HepG2 (cell line): Measurements from ENCODE around the gene THRA. TPM values are rescaled to one million over a fixed set of nuclear protein-coding genes. Genes with fewer than 3 reads are reported as not detected.

ENCODE experiments used
- ATF6 ChIP-seq: sonication (generic); formaldehyde crosslinking; conservative IDR thresholded peaks from 2 replicates; pipeline ENCODE4 v1.4.0; 2020; ENCODE audit warnings: missing genetic modification reagents
- BRF2 ChIP-seq: sonication (generic); formaldehyde crosslinking; IDR thresholded peaks from 2 replicates; pipeline ENCODE4 v1.8.1; 2022; ENCODE audit warnings: mild to moderate bottlenecking, missing genetic modification reagents
- FOXM1 ChIP-seq: sonication (generic); formaldehyde crosslinking; IDR thresholded peaks from 2 replicates; pipeline ENCODE4 v1.5.0; 2020; ENCODE audit warnings: missing genetic modification reagents
- KDM5B ChIP-seq: sonication (generic); formaldehyde crosslinking; IDR thresholded peaks from 2 replicates; pipeline ENCODE4 v1.4.0; 2020; ENCODE audit warnings: missing genetic modification reagents, mild to moderate bottlenecking, borderline replicate concordance
- KLF16 ChIP-seq, 2 experiments: sonication (generic) in 1 of 2; formaldehyde crosslinking in 1 of 2; IDR thresholded peaks; 2 replicates each; pipeline versions ENCODE4 v1.6.1 to v1.8.0; 2016 to 2023; ENCODE audit warnings: missing genetic modification reagents in 2 of 2, missing compliant biosample characterization in 1 of 2
- NFATC3 ChIP-seq: sonication (generic); formaldehyde crosslinking; IDR thresholded peaks from 2 replicates; pipeline ENCODE4 v1.5.1; 2020; ENCODE audit warnings: mild to moderate bottlenecking, missing genetic modification reagents
- SAFB2 ChIP-seq: sonication (generic); formaldehyde crosslinking; IDR thresholded peaks from 2 replicates; pipeline ENCODE4 v1.5.1; 2020; ENCODE audit warnings: missing genetic modification reagents, low read depth, mild to moderate bottlenecking, borderline replicate concordance
- SOX6 ChIP-seq, 2 experiments: fragments of 450-650 bp in 1 of 2; sonication (generic) in 1 of 2; formaldehyde crosslinking in 1 of 2; IDR thresholded peaks; 2 replicates each; pipeline versions ENCODE4 v1.4.0 to v1.6.1; 2017 to 2020; ENCODE audit warnings: antibody characterized with exemption in 1 of 2, mild to moderate bottlenecking in 1 of 2, missing genetic modification reagents in 1 of 2
- SRF ChIP-seq: IDR thresholded peaks from 2 replicates; pipeline ENCODE4 v1.6.1; 2011; ENCODE audit warnings: mild to moderate bottlenecking, low read depth, low read length, moderate library complexity
- SUZ12 ChIP-seq: fragments of 150-350 bp; IDR thresholded peaks from 2 replicates; pipeline ENCODE4 v1.6.1; 2014; ENCODE audit warnings: low read depth, low read length
- TBL1XR1 ChIP-seq: fragments of 150-350 bp; IDR thresholded peaks from 2 replicates; pipeline ENCODE4 v1.6.1; 2014; ENCODE audit warnings: borderline replicate concordance, low read length; ENCODE audit not compliant: partially characterized antibody
- ZBTB46 ChIP-seq: sonication (generic); formaldehyde crosslinking; IDR thresholded peaks from 2 replicates; pipeline ENCODE4 v1.4.0; 2020; ENCODE audit warnings: mild to moderate bottlenecking, missing genetic modification reagents, borderline replicate concordance
- ZNF136 ChIP-seq: sonication (generic); formaldehyde crosslinking; IDR thresholded peaks from 2 replicates; pipeline ENCODE4 v1.8.1; 2022; ENCODE audit warnings: low read depth, mild to moderate bottlenecking, moderate library complexity, missing genetic modification reagents
- ZNF207 ChIP-seq: fragments of 450-650 bp; IDR thresholded peaks from 2 replicates; pipeline ENCODE4 v1.6.1; 2016; ENCODE audit warnings: antibody characterized with exemption, borderline replicate concordance
- ZNF496 ChIP-seq: sonication (generic); formaldehyde crosslinking; IDR thresholded peaks from 2 replicates; pipeline ENCODE4 v1.8.1; 2023; ENCODE audit warnings: mild to moderate bottlenecking, moderate library complexity, missing genetic modification reagents; ENCODE audit not compliant: insufficient replicate concordance
- ZNF557 ChIP-seq: sonication (generic); formaldehyde crosslinking; IDR thresholded peaks from 2 replicates; pipeline ENCODE4 v1.4.0; 2020; ENCODE audit warnings: missing genetic modification reagents
- ZNF652 ChIP-seq: IDR thresholded peaks from 2 replicates; pipeline ENCODE4 v1.6.1; 2016; ENCODE audit warnings: low read depth, borderline replicate concordance
- ZNF720 ChIP-seq: sonication (generic); formaldehyde crosslinking; IDR thresholded peaks from 2 replicates; pipeline ENCODE4 v1.4.0; 2020; ENCODE audit warnings: missing genetic modification reagents
- polyA plus RNA-seq, 8 experiments: library from polyadenylated mRNA; depleted of rRNA in 3 of 8; stranded (reverse) in 7 of 8; unstranded in 1 of 8; fragments of >200 nt; fragmentation: Illumina TruSeq in 4 of 8; extraction: Trizol in 4 of 8; gene quantifications; 2 replicates each; pipeline versions ENCODE4 v1.2.1 to v1.2.3, GENCODE V29; 2011 to 2016; ENCODE audit warnings: low read depth in 4 of 8, missing spikeins in 1 of 8, mixed read lengths in 1 of 8; ENCODE audit not compliant: insufficient read depth in 1 of 8
- total RNA-seq, 5 experiments: library from RNA; depleted of rRNA; stranded (reverse); fragments of >200 nt; fragmentation: Illumina TruSeq; extraction: Trizol; gene quantifications; 2 replicates each; pipeline ENCODE4 v1.2.3, GENCODE V29; 2016; ENCODE audit warnings: low read depth in 1 of 5
- TF ChIP-seq, protein P1 (sequence below): sonication (generic); formaldehyde crosslinking; IDR thresholded peaks from 2 replicates; pipeline ENCODE4 v1.5.0; 2020; ENCODE audit warnings: mild to moderate bottlenecking, missing genetic modification reagents
- TF ChIP-seq, protein P2 (sequence below): sonication (generic); formaldehyde crosslinking; IDR thresholded peaks from 2 replicates; pipeline ENCODE4 v1.5.0; 2020; ENCODE audit warnings: mild to moderate bottlenecking, low read depth, missing genetic modification reagents, borderline replicate concordance

The THRA gene
- total and polyA plus RNA-seq, 2 of the 13 experiments (the other 11 are each of a cell fraction or from before 2014, with no cell fraction given) = 8.0 to 9.9 TPM

DNA sequence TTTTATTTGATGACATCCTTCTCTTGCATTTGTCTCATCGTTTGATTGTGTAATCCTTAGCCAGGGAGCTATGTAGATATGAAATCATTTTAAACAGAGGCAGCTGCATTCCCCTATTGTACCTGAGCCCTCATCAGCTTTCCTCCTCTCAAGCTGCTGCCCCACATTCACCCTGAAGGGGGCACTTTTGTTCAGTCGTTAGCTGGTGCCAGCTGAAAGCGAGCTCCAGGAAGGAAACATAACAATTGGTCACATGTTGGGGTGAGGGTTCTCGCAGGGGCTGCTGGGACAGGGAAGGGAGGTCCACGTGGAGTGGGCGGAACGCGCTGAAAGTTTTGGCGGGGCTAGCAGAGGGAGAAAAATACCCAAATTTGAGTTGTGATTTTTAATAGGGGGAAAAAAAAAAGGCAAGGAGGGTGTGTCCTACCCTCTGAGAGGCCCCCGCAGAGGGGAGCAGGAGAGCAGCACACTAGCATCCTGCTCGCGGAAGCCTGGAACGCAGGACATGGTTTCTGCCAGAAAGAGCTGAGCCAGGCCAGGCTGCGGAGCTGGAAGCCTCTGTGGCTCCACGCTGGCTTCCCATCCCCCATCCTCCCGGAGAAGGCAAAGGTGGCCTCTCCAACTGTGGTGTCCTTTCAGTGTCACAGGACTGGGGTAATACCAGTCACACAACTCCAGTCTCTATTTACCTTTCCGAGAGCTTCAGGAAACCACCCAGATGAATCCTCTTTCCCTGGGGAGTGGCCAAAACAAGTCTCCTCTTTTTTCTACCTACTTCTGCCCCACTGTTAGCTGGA is 50.5 kb downstream of the THRA start (continued):
- 0 out of 2 replicates have a peak, but pooled peaks have one; percentile 6 for TF ChIP-seq SRF
- TF ChIP-seq, protein P1, sequence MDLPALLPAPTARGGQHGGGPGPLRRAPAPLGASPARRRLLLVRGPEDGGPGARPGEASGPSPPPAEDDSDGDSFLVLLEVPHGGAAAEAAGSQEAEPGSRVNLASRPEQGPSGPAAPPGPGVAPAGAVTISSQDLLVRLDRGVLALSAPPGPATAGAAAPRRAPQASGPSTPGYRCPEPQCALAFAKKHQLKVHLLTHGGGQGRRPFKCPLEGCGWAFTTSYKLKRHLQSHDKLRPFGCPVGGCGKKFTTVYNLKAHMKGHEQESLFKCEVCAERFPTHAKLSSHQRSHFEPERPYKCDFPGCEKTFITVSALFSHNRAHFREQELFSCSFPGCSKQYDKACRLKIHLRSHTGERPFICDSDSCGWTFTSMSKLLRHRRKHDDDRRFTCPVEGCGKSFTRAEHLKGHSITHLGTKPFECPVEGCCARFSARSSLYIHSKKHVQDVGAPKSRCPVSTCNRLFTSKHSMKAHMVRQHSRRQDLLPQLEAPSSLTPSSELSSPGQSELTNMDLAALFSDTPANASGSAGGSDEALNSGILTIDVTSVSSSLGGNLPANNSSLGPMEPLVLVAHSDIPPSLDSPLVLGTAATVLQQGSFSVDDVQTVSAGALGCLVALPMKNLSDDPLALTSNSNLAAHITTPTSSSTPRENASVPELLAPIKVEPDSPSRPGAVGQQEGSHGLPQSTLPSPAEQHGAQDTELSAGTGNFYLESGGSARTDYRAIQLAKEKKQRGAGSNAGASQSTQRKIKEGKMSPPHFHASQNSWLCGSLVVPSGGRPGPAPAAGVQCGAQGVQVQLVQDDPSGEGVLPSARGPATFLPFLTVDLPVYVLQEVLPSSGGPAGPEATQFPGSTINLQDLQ = no peak
- TF ChIP-seq TBL1XR1 = peak; percentile 41
- TF ChIP-seq KLF16 (CRISPR knock-in tag; IDR thresholded peaks at IDR 0.05) = peak in 1 of 2 experiments; percentile 77; a peak in 2 of 4 replicates
- TF ChIP-seq SAFB2 (CRISPR knock-in tag) = peak; percentile 82
- no peak for TF ChIP-seq ATF6 (CRISPR knock-in tag)
- TF ChIP-seq SOX6 (IDR thresholded peaks at IDR 0.05) = no peak
- TF ChIP-seq SOX6 (CRISPR knock-in tag; IDR thresholded peaks at IDR 0.05) = peak; percentile 91
- TF ChIP-seq NFATC3 = no peak
- peak; percentile 70; the same call in 1 of the 2 replicates for TF ChIP-seq ZNF136
- TF ChIP-seq ZNF720 = no peak
- TF ChIP-seq ZNF496 (CRISPR knock-in tag) = no peak
- no peak; the same call in 1 of the 2 replicates for TF ChIP-seq ZNF652 (CRISPR knock-in tag)
- TF ChIP-seq, protein P2, sequence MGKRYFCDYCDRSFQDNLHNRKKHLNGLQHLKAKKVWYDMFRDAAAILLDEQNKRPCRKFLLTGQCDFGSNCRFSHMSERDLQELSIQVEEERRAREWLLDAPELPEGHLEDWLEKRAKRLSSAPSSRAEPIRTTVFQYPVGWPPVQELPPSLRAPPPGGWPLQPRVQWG (CRISPR knock-in tag) = no peak
- no peak; the same call in 1 of the 2 replicates for TF ChIP-seq ZBTB46 (CRISPR knock-in tag)
- no peak for TF ChIP-seq ZNF207
- 0 out of 2 replicates have a peak, but pooled peaks have one; percentile 72 for TF ChIP-seq BRF2 (CRISPR knock-in tag)
- TF ChIP-seq ZNF557 = no peak; the same call in 1 of the 2 replicates
- TF ChIP-seq FOXM1 = no peak
- peak; percentile 56 for TF ChIP-seq SUZ12
- TF ChIP-seq KDM5B = peak; percentile 93; the same call in 1 of the 2 replicates
